ENCODE data around the gene ITGA2B. TPM values are rescaled to one million over a fixed set of nuclear protein-coding genes. Genes with fewer than 3 reads are reported as not detected.
A peak's percentile ranks its signal among the peaks of the same experiment; 100 is the strongest.

Gene ITGA2B
- total and polyA plus RNA-seq, 2 of the 13 experiments (the other 11 are each of a cell fraction or from before 2014, with no cell fraction given), result 0.38 to 1.1 TPM

- TF ChIP-seq FOXP4 (CRISPR knock-in tag; IDR thresholded peaks at IDR 0.05) (peak; percentile 16; the same call in 1 of the 2 replicates), CEBPZ (IDR thresholded peaks at IDR 0.05; ENCODE audit: low read length) (no peak), ZXDC (CRISPR knock-in tag; IDR thresholded peaks at IDR 0.05) (0 out of 2 replicates have a peak, but pooled peaks have one; percentile 40), ZNF513 (CRISPR knock-in tag; conservative IDR thresholded peaks at IDR 0.05) (no peak), PPARG (CRISPR knock-in tag; conservative IDR thresholded peaks at IDR 0.05) (peak; percentile 37; the same call in 1 of the 2 replicates), ZNF780A (CRISPR knock-in tag; IDR thresholded peaks at IDR 0.05) (no peak)
These were observed 64.7 kb downstream of the ITGA2B start, which contains the start of gene SLC25A39 (continued) for GRCh38 chr17:44324571-44325275.
